ENCODE data around the gene CAMK1.

CAMK1 gene

GRCh38 chr3:9806137-9806536 lies 36.4 kb upstream of the CAMK1 start:
- H3K79me2 ChIP-seq, result peaks cover 2% of the 10 kb centered on the region
- no peak overlapping the region for H3K9ac ChIP-seq
- no peak overlapping the region for H3K4me3 ChIP-seq (ENCODE audit: low read depth, low read length)
- H3K36me3 ChIP-seq (ENCODE audit: control insufficient read depth, insufficient read depth, low read length), result no peaks in the 10 kb centered on the region
- no peak for TF ChIP-seq CTCF (IDR thresholded peaks at IDR 0.05)
- no peak overlapping the region for H3K27ac ChIP-seq
- no peaks in the 10 kb centered on the region for H3K27me3 ChIP-seq (ENCODE audit: control insufficient read depth, insufficient read depth, low read length)
- H3K9me3 ChIP-seq (ENCODE audit: control insufficient read depth, low read length), result no peaks in the 10 kb centered on the region
- H3K4me2 ChIP-seq (ENCODE audit: low read length), result no peak overlapping the region
- no peak overlapping the region for H2AFZ ChIP-seq
- H3K4me1 ChIP-seq, result peaks cover 6% of the 10 kb centered on the region

- no peak overlapping the region for H3K4me2 ChIP-seq (ENCODE audit: low read length)
- no peak for TF ChIP-seq CTCF (IDR thresholded peaks at IDR 0.05)
- peaks cover 2% of the 10 kb centered on the region for H3K79me2 ChIP-seq
- H3K27ac ChIP-seq, result no peak overlapping the region
- no peak overlapping the region for H3K4me3 ChIP-seq (ENCODE audit: low read depth, low read length)
- H2AFZ ChIP-seq, result no peak overlapping the region
- H3K9ac ChIP-seq, result no peak overlapping the region
- peaks cover 2% of the 10 kb centered on the region for H3K4me1 ChIP-seq
- no peaks in the 10 kb centered on the region for H3K9me3 ChIP-seq (ENCODE audit: control insufficient read depth, low read length)
- H3K27me3 ChIP-seq (ENCODE audit: control insufficient read depth, insufficient read depth, low read length), result no peaks in the 10 kb centered on the region
- H3K36me3 ChIP-seq (ENCODE audit: control insufficient read depth, insufficient read depth, low read length), result no peaks in the 10 kb centered on the region
Observed at GRCh38 chr3:9804996-9805395, 35.2 kb upstream of the CAMK1 start.

- no peaks in the 10 kb centered on the region for H3K27me3 ChIP-seq (ENCODE audit: control insufficient read depth, insufficient read depth, low read length)
- no peaks in the 10 kb centered on the region for H3K9me3 ChIP-seq (ENCODE audit: control insufficient read depth, low read length)
- no peak overlapping the region for H3K4me3 ChIP-seq (ENCODE audit: low read depth, low read length)
- no peak overlapping the region for H3K27ac ChIP-seq
- no peaks in the 10 kb centered on the region for H3K4me1 ChIP-seq
- peaks cover 5% of the 10 kb centered on the region for H3K79me2 ChIP-seq
- H3K4me2 ChIP-seq (ENCODE audit: low read length), result no peak overlapping the region
- no peak for TF ChIP-seq CTCF (IDR thresholded peaks at IDR 0.05)
- no peaks in the 10 kb centered on the region for H3K36me3 ChIP-seq (ENCODE audit: control insufficient read depth, insufficient read depth, low read length)
- H2AFZ ChIP-seq, result no peak overlapping the region
- no peak overlapping the region for H3K9ac ChIP-seq
Observed at GRCh38 chr3:9803494-9803893, 33.7 kb upstream of the CAMK1 start.

GRCh38 chr3:9800529-9800928 lies 30.8 kb upstream of the CAMK1 start:
- no peaks in the 10 kb centered on the region for H3K4me1 ChIP-seq
- H3K27ac ChIP-seq, result no peak overlapping the region
- no peak overlapping the region for H2AFZ ChIP-seq
- H3K36me3 ChIP-seq (ENCODE audit: control insufficient read depth, insufficient read depth, low read length), result no peaks in the 10 kb centered on the region
- H3K9me3 ChIP-seq (ENCODE audit: control insufficient read depth, low read length), result no peaks in the 10 kb centered on the region
- H3K79me2 ChIP-seq, result peaks cover 25% of the 10 kb centered on the region
- no peak overlapping the region for H3K4me3 ChIP-seq (ENCODE audit: low read depth, low read length)
- H3K4me2 ChIP-seq (ENCODE audit: low read length), result no peak overlapping the region
- H3K9ac ChIP-seq, result no peak overlapping the region
- H3K27me3 ChIP-seq (ENCODE audit: control insufficient read depth, insufficient read depth, low read length), result no peaks in the 10 kb centered on the region
- TF ChIP-seq CTCF (IDR thresholded peaks at IDR 0.05), result no peak

GRCh38 chr3:9797196-9797945 lies 27.6 kb upstream of the CAMK1 start:
- TF ChIP-seq CTCF (IDR thresholded peaks at IDR 0.05), result no peak
- no peak overlapping the region for H2AFZ ChIP-seq
- no peak overlapping the region for H3K4me2 ChIP-seq (ENCODE audit: low read length)
- no peaks in the 10 kb centered on the region for H3K9me3 ChIP-seq (ENCODE audit: control insufficient read depth, low read length)
- no peaks in the 10 kb centered on the region for H3K27me3 ChIP-seq (ENCODE audit: control insufficient read depth, insufficient read depth, low read length)
- no peak overlapping the region for H3K9ac ChIP-seq
- H3K27ac ChIP-seq, result no peak overlapping the region
- peaks cover 10% of the 10 kb centered on the region for H3K4me1 ChIP-seq
- no peak overlapping the region for H3K4me3 ChIP-seq (ENCODE audit: low read depth, low read length)
- H3K79me2 ChIP-seq, result peaks cover 45% of the 10 kb centered on the region
- no peaks in the 10 kb centered on the region for H3K36me3 ChIP-seq (ENCODE audit: control insufficient read depth, insufficient read depth, low read length)

All from parathyroid adenoma (tissue), 2 donors.